COLO829 (cell line): ENCODE results near the gene BABAM1.

Experiments used
- DNase-seq: peaks from one replicate; pipeline ENCODE4 v3.0.0; 2012; ENCODE audit warnings: low spot score

The BABAM1 gene

GRCh38 chr19:17243211-17243829 lies 23.9 kb upstream of the BABAM1 start:
- DNase-seq, result no peak

GRCh38 chr19:17243830-17244617 lies 23.2 kb upstream of the BABAM1 start:
- DNase-seq, result peak; percentile 51

- DNase-seq, result no peak
Observed at GRCh38 chr19:17244618-17245534, 22.4 kb upstream of the BABAM1 start.

- no peak for DNase-seq
Observed at GRCh38 chr19:17245535-17245984, 21.7 kb upstream of the BABAM1 start, which contains the start of gene NR2F6. Gene NR2F6 (minus strand): TSS chr19:17245919. CDS start chr19:17245220, 699 bp downstream.

GRCh38 chr19:17246681-17247425 lies 20.4 kb upstream of the BABAM1 start:
- no peak for DNase-seq

- no peak for DNase-seq
Observed at GRCh38 chr19:17248011-17248776, 19.0 kb upstream of the BABAM1 start.

GRCh38 chr19:17249887-17250548 lies 17.2 kb upstream of the BABAM1 start:
- DNase-seq, result no peak

GRCh38 chr19:17254636-17255035 lies 12.6 kb upstream of the BABAM1 start:
- DNase-seq, result no peak

- no peak for DNase-seq
Observed at GRCh38 chr19:17255150-17255621, 12.1 kb upstream of the BABAM1 start.

- DNase-seq, result no peak
Observed at GRCh38 chr19:17256130-17256529, 11.1 kb upstream of the BABAM1 start.

- no peak for DNase-seq
Observed at GRCh38 chr19:17259118-17259780, 8.0 kb upstream of the BABAM1 start.

- no peak for DNase-seq
Observed at GRCh38 chr19:17259934-17260333, 7.3 kb upstream of the BABAM1 start.

- peak; percentile 85 for DNase-seq
Observed at GRCh38 chr19:17260842-17261325, 6.4 kb upstream of the BABAM1 start.

GRCh38 chr19:17262557-17262956 lies 4.7 kb upstream of the BABAM1 start:
- no peak for DNase-seq

GRCh38 chr19:17263712-17264640 lies 3.3 kb upstream of the BABAM1 start:
- DNase-seq, result no peak

- no peak for DNase-seq
Observed at GRCh38 chr19:17264641-17264979, 2.6 kb upstream of the BABAM1 start, which contains the start of gene USHBP1. Gene USHBP1 (minus strand): TSS chr19:17264745. CDS start chr19:17264299, 446 bp downstream.

GRCh38 chr19:17266026-17266425 lies 1.2 kb upstream of the BABAM1 start:
- no peak for DNase-seq

- no peak for DNase-seq
Observed at GRCh38 chr19:17266589-17266974, 661 bp upstream of the BABAM1 start.
